Measurements from ENCODE around the gene ZNF611. TPM values are rescaled to one million over a fixed set of nuclear protein-coding genes. Genes with fewer than 3 reads are reported as not detected.

ZNF611 gene
- total and polyA plus RNA-seq, 10 of the 15 experiments (the other 5 are each of a cell fraction or from before 2014, with no cell fraction given): 1.4 to 16.8 (median 7.6) TPM

- TF ChIP-seq RFX5 (IDR thresholded peaks at IDR 0.05; ENCODE audit: low read depth, low read length): no peak
- TF ChIP-seq KAT2A (conservative IDR thresholded peaks at IDR 0.05; ENCODE audit: control insufficient read depth, low read depth, low read length): no peak
- no peak for TF ChIP-seq TCF7 (IDR thresholded peaks at IDR 0.05; ENCODE audit: borderline replicate concordance)
- peak; percentile 88; the same call in 1 of the 2 replicates for TF ChIP-seq SMAD5 (IDR thresholded peaks at IDR 0.05; ENCODE audit: low read depth)
- TF ChIP-seq POLR2AphosphoS2 (IDR thresholded peaks at IDR 0.05; ENCODE audit: low read depth, low read length): peak; percentile 64; the same call in 1 of the 2 replicates
- no peak for TF ChIP-seq ZNF24 (IDR thresholded peaks at IDR 0.05)
- TF ChIP-seq GATAD2B (conservative IDR thresholded peaks at IDR 0.05; ENCODE audit: low read depth): 0 out of 2 replicates have a peak, but pooled peaks have one; percentile 48
- peak; percentile 65; the same call in 1 of the 2 replicates for TF ChIP-seq NR2C1 (IDR thresholded peaks at IDR 0.05)
- TF ChIP-seq NRF1 (conservative IDR thresholded peaks at IDR 0.05; ENCODE audit: low read depth, low read length): peak; percentile 56
- TF ChIP-seq KDM1A (IDR thresholded peaks at IDR 0.05; ENCODE audit: borderline replicate concordance): no peak
- 0 out of 2 replicates have a peak, but pooled peaks have one; percentile 20 for TF ChIP-seq ATF7 (IDR thresholded peaks at IDR 0.05; ENCODE audit: low read depth)
- peak; percentile 71 for TF ChIP-seq E4F1 (IDR thresholded peaks at IDR 0.05; ENCODE audit: borderline replicate concordance, partially characterized antibody)
- TF ChIP-seq LARP7 (IDR thresholded peaks at IDR 0.05): no peak
- TF ChIP-seq JUND (IDR thresholded peaks at IDR 0.05; ENCODE audit: low read depth, low read length): no peak
- TF ChIP-seq, protein P1, sequence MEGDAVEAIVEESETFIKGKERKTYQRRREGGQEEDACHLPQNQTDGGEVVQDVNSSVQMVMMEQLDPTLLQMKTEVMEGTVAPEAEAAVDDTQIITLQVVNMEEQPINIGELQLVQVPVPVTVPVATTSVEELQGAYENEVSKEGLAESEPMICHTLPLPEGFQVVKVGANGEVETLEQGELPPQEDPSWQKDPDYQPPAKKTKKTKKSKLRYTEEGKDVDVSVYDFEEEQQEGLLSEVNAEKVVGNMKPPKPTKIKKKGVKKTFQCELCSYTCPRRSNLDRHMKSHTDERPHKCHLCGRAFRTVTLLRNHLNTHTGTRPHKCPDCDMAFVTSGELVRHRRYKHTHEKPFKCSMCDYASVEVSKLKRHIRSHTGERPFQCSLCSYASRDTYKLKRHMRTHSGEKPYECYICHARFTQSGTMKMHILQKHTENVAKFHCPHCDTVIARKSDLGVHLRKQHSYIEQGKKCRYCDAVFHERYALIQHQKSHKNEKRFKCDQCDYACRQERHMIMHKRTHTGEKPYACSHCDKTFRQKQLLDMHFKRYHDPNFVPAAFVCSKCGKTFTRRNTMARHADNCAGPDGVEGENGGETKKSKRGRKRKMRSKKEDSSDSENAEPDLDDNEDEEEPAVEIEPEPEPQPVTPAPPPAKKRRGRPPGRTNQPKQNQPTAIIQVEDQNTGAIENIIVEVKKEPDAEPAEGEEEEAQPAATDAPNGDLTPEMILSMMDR (IDR thresholded peaks at IDR 0.05 in 2 of 3, conservative IDR thresholded peaks at IDR 0.05 in 1 of 3; ENCODE audit: control insufficient read depth in 2 of 3, extremely low read depth in 1 of 3, insufficient read depth in 1 of 3, low read depth in 3 of 3, low read length in 3 of 3): peak in 1 of 3 experiments; percentile 11; a peak in 1 of 6 replicates
- peak; percentile 31 for TF ChIP-seq SP1 (IDR thresholded peaks at IDR 0.05; ENCODE audit: low read depth, low read length)
- no peak for TF ChIP-seq NFYA (IDR thresholded peaks at IDR 0.05; ENCODE audit: borderline replicate concordance, low read depth, low read length)
- 0 out of 2 replicates have a peak, but pooled peaks have one; percentile 14 for TF ChIP-seq IKZF1 (conservative IDR thresholded peaks at IDR 0.05)
- TF ChIP-seq TBL1XR1 (IDR thresholded peaks at IDR 0.05; ENCODE audit: low read depth, low read length): no peak
- peak; percentile 58 for TF ChIP-seq ZBTB40 (IDR thresholded peaks at IDR 0.05; ENCODE audit: borderline replicate concordance)
- no peak for TF ChIP-seq IKZF2 (IDR thresholded peaks at IDR 0.05)
- TF ChIP-seq CBX5 (IDR thresholded peaks at IDR 0.05; ENCODE audit: low read depth): no peak
- TF ChIP-seq SIX5 (IDR thresholded peaks at IDR 0.05; ENCODE audit: low read depth, low read length, severe bottlenecking): no peak
Observed at GRCh38 chr19:52734893-52735661, at the start of gene ZNF611 (continued).
